ENCODE results near the gene KPTN. TPM values are rescaled to one million over a fixed set of nuclear protein-coding genes. Genes with fewer than 3 reads are reported as not detected.
A peak's percentile ranks its signal among the peaks of the same experiment; 100 is the strongest.

The KPTN gene
- total and polyA plus RNA-seq, 12 donors: 2.9 to 121 (median 9.9) TPM

- DNase-seq: no peak
- H3K27me3 ChIP-seq: peaks cover 47% of the 10 kb centered on the region
- TF ChIP-seq, protein P1, sequence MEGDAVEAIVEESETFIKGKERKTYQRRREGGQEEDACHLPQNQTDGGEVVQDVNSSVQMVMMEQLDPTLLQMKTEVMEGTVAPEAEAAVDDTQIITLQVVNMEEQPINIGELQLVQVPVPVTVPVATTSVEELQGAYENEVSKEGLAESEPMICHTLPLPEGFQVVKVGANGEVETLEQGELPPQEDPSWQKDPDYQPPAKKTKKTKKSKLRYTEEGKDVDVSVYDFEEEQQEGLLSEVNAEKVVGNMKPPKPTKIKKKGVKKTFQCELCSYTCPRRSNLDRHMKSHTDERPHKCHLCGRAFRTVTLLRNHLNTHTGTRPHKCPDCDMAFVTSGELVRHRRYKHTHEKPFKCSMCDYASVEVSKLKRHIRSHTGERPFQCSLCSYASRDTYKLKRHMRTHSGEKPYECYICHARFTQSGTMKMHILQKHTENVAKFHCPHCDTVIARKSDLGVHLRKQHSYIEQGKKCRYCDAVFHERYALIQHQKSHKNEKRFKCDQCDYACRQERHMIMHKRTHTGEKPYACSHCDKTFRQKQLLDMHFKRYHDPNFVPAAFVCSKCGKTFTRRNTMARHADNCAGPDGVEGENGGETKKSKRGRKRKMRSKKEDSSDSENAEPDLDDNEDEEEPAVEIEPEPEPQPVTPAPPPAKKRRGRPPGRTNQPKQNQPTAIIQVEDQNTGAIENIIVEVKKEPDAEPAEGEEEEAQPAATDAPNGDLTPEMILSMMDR (IDR thresholded peaks at IDR 0.05): no peak
- TF ChIP-seq POLR2A (IDR thresholded peaks at IDR 0.05): no peak
- H3K36me3 ChIP-seq (replicated peaks in 1 of 2): no peaks in the 10 kb centered on the region
- peaks cover 7 to 10% of the 10 kb centered on the region in 2 donors for H3K4me1 ChIP-seq (replicated peaks in 1 of 2)
- H3K27ac ChIP-seq: no peak overlapping the region
- no peak overlapping the region for H3K4me3 ChIP-seq
- H3K9me3 ChIP-seq (replicated peaks in 1 of 3): no peaks in the 10 kb centered on the region
- intact Hi-C loops (cut with DNase I): loop anchor here in 1 of 2 donors (10.0 kb wide), 1 partner anchor 152 kb away; no protein-coding TSS in a partner anchor
Observed at GRCh38 chr19:47432499-47432898, 51.5 kb downstream of the KPTN start.

- H3K36me3 ChIP-seq (replicated peaks in 1 of 2): no peaks in the 10 kb centered on the region
- intact Hi-C loops (cut with DNase I): loop anchor here in 1 of 2 donors (10.0 kb wide), 1 partner anchor 153 kb away; no protein-coding TSS in a partner anchor
- DNase-seq: no peak
- H3K27me3 ChIP-seq: peaks cover 45% of the 10 kb centered on the region
- peaks cover 7 to 10% of the 10 kb centered on the region in 2 donors for H3K4me1 ChIP-seq (replicated peaks in 1 of 2)
- H3K27ac ChIP-seq: no peak overlapping the region
- TF ChIP-seq POLR2A (IDR thresholded peaks at IDR 0.05): no peak
- TF ChIP-seq, protein P1 (IDR thresholded peaks at IDR 0.05): no peak
- no peaks in the 10 kb centered on the region for H3K9me3 ChIP-seq (replicated peaks in 1 of 3)
- no peak overlapping the region for H3K4me3 ChIP-seq
- 68 to 76% (median 69%) methylated on average over 16 to 18 of the region's 18 CpGs for WGBS, 4 donors
Observed at GRCh38 chr19:47432091-47432490, 51.9 kb downstream of the KPTN start.

DNA sequence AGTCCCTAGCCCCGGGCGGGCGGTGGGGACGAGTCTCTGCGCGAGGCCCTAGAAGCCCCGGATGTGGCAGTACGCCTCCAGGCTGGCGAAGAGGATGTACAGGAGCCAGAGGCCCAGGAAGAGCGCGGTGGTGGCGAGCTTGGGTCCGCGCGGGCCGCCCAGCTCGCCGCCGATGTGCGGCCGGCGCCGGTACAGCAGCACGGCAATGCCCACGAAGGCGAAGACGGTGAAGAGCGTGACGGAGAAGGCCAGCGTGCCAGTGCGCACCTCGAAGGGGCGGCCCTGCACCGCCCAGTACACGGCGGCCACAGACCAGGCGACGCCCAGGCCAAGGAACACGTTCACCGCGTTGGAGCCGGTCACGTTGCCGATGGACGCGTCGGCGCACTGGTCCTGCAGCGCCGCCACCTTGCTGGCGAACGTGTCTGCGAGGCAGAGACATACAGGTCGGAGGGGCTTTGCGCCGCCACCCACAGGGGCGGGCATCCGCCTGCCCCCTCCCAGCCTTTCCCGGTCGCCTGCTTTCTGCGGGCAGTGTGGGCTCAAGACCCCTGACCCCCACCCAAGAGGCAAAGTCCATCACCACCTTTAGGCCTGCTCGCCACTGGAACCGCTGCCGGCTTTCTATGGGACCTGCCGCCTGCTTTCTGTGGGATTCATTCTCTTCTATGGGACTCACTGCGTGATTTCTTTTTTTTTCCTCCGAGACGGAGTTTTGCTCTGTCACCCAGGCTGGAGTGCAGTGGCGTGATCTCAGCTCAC is 53.8 kb downstream of the KPTN start:
- H3K4me3 ChIP-seq: no peak overlapping the region
- WGBS, 4 donors: 5 to 22% (median 7%) methylated on average over 21 to 69 of the region's 69 CpGs
- no peaks in the 10 kb centered on the region for H3K9me3 ChIP-seq (replicated peaks in 1 of 3)
- peak; percentile 33 to 65 (median 55) for DNase-seq
- TF ChIP-seq, protein P1 (IDR thresholded peaks at IDR 0.05): peak; percentile 21 to 54 (median 38)
- no peak for TF ChIP-seq POLR2A (IDR thresholded peaks at IDR 0.05)
- intact Hi-C loops (cut with DNase I): loop anchor here in 1 of 2 donors (10.0 kb wide), 1 partner anchor 155 kb away; no protein-coding TSS in a partner anchor
- H3K27me3 ChIP-seq: peaks cover 49% of the 10 kb centered on the region
- peaks cover 7 to 10% of the 10 kb centered on the region in 2 donors for H3K4me1 ChIP-seq (replicated peaks in 1 of 2)
- no peak overlapping the region for H3K27ac ChIP-seq
- H3K36me3 ChIP-seq (replicated peaks in 1 of 2): no peaks in the 10 kb centered on the region

GRCh38 chr19:47429140-47429793 is 54.8 kb downstream of the KPTN start:
- H3K27ac ChIP-seq: no peak overlapping the region
- TF ChIP-seq POLR2A (IDR thresholded peaks at IDR 0.05): no peak
- TF ChIP-seq, protein P1 (IDR thresholded peaks at IDR 0.05): no peak
- WGBS, 4 donors: 20 to 33% (median 28%) methylated on average over 13 to 20 of the region's 20 CpGs

More at GRCh38 chr19:47429140-47429793, 54.8 kb downstream of the KPTN start:
- DNase-seq: no peak
- Histone ChIP-seq H3K9me3 (replicated peaks in 1 of 3) (no peaks in the 10 kb centered on the region), H3K36me3 (replicated peaks in 1 of 2) (no peaks in the 10 kb centered on the region), H3K4me3 (no peak overlapping the region), H3K27me3 (peaks cover 48% of the 10 kb centered on the region), H3K4me1 (replicated peaks in 1 of 2) (peaks cover 7 to 10% of the 10 kb centered on the region in 2 donors)
- intact Hi-C loops (cut with DNase I): loop anchor here in 1 of 2 donors (10.0 kb wide), 1 partner anchor 134 kb away; no protein-coding TSS in a partner anchor
